ENCODE results near the gene SORCS2.

SORCS2 gene

DNA sequence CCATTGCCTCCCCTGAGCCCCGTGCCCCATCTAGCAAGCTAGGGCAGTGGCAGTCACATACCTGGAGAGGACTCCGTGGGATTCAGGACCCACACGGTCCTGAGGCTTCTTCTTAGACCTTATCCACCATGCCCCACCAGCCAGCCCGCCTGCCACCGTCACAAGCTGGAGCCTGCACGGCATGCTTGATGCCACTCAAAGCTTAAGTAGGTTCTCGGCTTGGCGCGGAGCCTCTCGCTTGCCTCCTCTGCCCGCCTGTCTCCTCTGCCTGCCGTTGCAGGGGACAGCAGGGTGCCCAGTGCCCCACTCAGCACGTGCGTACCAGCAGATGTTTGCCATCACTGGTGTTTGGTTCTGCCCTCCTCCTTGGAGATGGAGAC lies 228.3 kb downstream of the SORCS2 start:
- DNase-seq = no peak

DNA sequence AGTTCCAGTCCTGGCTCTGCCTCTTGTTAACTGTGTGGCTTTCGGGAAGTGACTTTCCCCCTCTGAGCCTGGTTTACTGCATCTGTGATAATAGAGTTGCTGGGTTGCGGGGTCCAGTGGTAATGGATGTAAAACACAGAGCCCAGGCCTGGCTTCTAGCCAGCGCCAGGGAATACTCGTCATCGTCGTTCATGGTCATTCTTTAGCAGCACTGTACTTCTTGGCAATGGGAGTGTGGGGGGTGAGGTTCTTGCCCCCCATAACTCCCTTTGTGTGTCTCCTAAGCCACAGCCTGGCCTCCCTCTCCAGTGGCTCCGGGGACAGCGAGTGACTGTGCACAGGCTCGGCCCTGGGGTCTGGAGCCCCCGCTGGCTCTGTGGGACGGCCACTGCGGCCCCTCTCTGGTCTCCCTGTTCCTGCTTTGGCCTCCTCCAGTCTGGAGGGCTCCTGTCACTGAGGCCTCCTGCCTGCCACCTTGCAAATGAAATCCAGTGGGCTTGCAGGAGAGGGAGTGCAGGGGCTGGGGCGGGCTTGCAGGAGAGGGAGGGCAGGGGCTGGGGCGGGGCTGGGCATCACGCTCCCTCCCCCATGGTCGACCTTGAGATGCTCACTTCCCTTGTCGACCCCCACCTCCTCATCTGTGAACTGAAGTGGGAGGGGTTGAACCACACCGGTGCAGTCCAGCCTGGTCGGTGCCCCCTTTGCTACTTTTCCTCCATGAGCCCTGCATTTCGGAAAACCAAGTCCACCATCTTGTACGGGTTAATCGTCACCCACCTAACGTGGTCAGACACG lies 229.2 kb downstream of the SORCS2 start:
- no peak for DNase-seq

DNA sequence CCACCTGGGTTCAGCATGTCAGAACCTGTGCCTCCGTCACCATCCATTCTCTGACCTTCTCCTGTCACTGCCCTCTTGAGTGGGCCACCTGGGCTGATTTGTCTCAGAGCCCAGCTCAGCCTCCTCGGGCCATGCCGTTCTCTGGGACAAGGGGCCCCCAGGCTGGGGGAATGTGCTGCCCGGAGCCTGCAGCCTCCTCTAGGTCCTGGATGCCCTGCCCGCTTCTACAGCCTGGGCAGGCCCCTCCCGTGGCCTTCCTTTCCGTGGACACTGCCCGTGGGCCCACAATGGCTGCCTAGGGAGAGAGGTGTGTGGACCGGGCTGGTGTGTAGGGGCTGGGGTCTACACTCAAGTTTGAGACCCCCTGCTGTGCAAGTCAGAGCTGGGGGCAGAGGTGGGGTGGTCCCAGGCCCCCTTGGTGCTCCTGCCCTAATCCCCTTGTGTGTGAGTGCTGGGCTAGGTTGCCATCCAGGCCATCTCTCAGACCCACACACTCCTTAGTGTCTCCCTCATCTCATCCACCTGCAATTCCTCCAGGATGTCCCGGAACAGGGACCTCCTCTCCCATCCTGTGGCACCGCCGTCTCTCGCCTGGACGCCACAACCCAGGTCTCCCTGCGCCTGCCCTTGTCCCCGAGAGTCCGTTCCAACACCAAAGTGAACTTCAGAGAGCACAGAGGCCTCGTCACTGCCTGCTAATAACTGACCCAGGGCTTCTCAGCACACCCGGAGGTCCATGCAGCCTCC lies 230.0 kb downstream of the SORCS2 start:
- no peak for DNase-seq

DNA sequence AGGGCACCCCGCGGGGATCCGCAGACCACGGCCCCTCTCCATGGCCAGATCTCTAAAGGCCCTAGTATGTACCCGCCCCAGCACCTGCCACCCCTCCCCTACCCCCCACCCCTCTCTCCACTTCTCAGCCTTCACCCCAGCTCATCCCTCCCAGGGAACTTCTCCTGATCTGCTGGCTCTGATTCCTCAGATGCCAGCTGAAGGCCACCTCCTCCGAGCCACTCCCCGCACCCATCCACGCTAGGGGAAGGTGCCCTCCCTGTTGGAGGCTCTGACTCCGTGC lies 230.5 kb downstream of the SORCS2 start:
- no peak for DNase-seq

DNA sequence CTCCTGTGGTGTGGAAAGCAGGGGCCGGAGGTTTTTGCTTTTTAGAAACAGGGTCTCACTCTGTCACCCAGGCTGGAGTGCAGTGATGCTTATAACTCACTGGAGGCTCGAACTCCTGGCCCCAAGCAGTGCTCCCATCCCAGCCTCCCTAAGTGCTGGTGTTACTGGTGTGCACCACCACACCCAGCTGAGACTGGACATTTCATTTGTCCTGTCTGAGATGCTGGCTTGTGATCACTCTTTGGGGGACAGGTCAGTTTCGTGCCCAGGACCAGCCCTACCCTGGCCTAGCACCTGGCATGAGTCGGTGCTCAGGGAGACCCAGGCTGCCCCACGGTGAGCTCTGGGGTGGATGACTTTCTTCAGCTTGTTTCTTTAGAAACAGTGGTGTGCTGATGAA lies 231.1 kb downstream of the SORCS2 start:
- no peak for DNase-seq

DNA sequence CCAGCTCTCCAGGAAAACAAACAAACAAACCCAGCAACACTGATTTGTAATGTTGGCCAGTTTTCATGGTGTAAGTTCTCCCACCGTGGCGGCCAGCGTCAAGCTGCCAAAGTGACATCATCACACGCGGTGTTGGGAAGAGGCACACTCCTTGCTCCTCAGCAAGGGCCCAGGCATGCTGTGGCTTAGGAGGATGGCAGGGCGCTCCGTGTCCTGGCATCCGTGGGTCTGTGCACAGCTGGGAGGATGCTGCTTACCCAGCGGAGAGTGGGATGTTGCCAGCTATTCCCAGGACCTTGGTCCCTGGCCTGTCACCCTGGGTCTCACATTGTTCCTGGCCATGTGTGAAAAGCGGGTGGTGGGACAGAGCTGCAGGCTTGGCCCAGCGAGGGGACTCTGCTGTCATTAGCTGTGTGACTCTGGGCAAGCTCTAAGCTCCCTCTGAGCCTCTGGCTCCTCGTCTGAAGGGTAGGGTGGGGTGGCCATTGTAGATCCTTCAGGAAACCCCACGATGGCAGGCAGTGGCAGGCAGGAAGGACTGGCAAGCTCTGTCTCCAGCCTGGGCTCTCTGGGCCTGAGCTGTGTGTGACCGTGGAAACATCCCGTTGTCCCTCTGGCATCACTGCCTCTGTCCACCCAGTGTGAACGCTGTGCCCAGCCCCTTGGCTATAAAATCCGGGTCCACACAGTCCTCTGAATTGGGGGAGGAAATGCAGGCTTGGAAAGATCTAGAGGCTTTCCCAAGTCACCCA lies 231.6 kb downstream of the SORCS2 start:
- no peak for DNase-seq

DNA sequence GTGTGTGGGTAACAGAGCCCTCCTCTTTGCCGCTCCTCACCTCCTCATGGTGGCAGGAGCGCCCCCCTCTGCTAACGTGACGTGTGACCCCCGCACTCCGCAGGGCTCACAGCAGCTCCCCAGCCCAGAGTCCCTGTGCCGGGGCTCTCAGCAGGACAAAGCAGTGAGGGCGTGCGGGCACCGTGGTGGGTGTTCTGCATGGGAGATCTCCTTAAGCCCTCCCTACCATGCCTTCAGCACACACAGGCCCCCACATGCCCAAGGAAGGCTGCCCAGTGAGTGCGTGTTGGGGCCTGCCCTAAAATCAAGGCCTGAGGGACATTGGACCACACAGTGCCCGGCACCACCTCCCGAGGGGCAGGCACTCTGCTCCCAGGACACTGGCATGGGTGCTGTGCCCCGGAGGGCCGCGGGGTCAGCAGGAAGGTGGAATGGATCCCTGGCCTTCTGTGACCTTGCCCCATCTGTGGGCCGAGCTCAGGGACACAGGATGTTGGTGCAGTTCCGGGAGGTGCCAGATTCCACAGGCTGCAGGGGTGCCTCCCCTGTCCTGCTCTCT lies 232.3 kb downstream of the SORCS2 start:
- no peak for DNase-seq

DNA sequence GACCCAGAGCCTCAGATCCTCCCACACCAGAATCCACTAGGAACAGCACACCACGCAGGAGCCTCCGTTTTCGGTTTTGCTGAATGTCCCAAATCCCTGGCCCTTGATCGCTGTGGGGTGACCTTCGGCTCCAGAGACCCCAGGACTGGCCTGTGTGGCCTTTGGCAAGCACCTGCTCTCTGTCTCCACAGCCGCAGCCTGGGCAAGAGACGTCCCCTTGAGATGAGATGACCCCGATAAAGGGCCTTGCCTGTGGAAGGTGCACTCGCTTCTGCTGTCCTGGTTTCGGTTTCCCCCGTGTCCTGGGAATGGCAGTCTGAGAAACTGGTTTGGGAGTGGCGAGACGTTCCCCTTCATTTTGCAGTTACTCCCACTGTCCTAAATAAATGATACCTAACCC lies 232.8 kb downstream of the SORCS2 start:
- no peak for DNase-seq

DNA sequence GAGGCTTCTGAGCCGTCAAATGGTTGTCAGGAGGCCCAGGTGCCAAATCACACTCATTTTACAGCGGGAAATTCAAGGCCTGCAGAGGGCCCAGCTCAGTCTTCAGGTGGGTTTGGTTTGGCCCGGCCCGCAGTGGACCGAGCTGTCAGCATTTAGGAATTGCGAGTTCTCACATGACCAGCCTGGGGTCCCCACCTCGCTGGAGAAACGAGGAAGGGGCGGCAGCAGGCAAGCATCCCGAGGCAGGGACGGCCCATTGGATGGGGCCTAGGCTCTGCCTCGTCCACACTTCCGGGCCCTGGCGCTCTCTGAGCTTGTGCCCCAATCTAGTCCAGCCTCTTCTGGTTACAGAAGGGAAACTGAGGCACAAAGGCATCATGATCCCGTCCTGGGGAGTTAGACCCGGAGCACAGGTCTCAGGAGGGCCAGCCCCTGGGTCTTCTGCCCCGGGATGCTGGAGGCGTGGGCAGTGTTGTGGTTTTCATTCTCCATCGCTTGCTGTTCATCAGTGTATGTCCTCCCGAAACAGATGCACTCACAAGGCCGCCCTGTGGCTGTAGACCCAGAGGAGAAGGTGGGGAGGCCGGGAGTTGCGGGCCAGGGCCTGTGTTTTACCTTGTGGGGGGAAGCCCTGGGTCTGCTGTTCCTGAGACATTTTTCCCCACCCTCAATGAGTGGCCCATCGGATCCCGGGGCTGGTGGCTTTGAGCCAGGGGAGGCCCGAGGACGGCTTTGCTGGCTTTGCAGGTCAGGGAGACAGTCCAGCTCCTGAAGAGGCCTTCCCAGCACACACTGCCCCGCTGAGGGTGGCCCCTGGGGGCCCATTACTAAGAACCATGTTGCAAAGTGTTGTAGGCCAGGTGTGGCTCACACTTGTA lies 233.5 kb downstream of the SORCS2 start:
- DNase-seq = no peak

DNA sequence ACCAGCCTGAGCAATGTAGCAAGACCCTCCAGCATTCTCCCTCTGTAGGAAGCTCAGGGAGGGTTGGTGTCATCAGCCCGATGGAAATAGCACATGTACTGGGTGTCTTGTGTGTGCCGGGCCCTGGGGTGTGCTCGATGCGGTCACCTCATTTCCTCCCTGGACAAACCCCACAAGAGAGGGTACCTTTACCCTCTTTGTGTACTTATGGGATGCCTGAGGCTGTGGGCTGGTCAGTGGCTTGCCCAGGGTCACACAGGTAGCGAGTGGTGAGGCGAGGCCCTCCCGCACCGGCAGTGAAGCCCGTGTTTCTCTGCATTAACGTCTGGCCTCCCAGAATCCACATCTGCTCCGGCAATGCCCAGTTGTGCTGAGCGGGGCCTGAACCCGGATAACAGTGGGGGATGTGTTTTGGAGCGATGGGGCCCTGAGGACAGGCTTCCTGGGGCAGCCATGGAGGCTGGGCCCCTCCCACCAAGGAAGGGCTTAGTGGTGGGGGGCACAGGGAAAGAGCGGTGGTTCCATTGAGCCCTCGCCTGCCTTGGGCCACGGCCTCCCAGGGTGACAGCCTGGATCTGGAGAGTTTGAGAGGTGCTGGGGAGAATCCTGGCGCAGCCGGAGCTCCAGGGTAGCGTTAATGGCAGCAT lies 234.3 kb downstream of the SORCS2 start:
- no peak for DNase-seq

DNA sequence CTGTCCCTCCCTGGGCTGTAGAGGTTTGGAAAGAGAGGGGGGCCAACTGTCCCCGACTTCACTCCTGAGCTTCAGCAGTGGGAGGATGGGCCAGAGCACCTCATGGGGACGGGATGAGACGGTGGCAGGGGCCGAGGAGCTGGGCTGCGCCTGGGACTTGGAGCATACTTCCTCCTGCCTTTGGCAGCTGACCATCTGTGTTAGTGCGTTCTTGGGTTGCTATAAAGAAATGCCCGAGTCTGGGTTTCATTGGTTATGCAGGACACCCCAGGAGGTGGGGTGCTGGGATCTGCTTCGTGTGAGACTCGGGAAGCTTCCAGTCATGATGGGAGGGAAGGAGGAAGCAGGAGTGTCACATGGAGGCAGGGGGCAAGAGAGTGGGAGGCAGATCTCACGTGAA lies 235.0 kb downstream of the SORCS2 start:
- no peak for DNase-seq

DNA sequence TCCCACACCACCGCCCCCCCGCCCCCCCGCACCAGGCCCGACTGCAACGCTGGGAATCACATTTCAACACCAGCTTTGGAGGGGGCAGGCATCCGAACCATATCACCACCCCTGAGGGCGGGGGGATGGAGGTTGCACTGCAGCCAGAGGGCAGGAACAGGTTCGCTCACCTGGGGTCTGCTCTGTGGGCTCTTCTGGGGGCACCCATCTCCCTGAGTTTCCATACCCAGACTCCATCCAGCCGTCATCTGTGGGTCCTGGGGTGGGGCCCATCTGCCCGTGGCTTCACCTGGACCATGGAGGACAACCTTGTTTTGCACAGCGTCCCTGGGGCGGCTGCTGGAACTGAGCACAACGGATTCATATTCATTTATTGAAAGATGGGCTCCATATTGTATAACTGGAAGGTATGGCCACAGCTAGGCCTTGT lies 235.5 kb downstream of the SORCS2 start:
- no peak for DNase-seq

DNA sequence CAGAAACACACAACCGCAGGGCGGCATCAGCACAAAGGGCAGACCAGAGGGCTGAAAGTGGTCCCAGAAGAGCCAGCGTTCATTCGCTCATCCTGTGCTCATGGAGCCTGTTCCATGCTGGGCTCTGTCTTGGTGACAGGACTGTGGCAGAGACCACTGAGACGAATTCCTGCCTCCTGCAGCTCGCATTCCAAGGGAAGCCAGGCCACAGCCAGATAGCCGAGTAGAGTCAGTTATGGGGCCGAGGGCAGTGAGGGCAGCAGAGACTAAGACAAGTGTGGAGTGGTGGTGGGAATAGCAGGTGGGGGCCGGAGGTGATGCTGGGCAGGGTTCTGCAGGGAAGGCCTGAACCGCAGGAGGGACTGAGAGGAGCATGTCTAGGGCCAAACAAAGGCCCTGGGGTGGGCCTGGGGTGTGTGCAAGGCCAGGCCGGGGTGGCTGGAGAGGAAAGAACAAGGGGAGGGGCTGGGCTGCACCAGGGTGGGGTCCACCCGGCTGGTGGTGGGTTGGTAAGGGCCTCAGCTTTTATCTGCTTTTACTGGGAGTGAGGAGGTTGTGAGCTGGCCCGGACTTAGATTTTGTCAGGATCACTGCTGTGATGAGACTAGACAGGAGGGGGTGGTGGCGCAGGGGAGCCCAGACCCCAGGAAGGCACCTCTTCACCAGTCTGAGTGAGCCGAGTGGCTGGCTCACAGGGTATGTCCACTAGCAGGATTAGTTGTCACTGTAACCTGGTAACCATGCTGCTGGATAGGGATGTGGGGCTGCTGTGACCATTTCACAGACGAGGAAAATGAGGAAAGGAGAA lies 236.1 kb downstream of the SORCS2 start:
- DNase-seq = no peak

DNA sequence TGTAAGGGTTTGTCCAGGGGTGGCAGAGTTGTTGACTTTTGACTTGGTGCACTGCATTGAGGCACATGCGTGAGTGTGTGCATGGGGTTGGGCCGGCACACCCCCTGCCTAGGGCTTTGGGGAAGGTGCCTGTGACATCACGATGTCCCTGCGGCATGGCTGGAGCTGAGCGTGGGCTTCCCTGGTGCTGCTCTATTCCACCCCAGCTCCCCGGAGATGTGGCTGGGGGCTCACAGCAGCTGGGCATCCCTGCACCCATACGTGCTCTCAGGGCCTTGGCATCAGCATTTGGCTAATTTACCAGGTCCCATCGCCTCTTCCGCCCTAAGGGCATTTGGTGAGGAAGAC lies 236.7 kb downstream of the SORCS2 start:
- no peak for DNase-seq

DNA sequence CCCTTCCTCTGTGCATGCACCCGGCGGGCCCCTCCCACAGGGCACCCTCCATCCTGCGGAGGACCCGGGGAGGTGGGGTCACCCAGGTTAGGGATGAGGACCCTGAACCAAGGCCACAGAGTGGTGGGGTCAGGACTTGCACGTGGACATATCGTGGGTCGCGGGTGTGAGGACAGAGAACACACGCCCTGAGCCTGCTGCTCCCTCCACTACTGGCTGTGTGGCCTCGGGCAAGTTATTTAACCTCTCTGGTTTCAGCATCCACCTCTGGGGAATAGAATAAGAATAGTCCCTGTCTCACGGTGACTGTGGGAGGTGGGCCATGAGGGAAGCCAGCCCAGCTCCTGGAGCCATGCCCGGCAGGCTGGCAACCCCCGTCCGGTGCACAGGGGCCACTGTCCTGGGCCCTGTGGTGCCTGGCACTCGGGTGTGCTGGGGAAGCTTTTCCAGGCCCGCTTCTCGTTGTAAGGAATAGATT lies 237.3 kb downstream of the SORCS2 start:
- no peak for DNase-seq

DNA sequence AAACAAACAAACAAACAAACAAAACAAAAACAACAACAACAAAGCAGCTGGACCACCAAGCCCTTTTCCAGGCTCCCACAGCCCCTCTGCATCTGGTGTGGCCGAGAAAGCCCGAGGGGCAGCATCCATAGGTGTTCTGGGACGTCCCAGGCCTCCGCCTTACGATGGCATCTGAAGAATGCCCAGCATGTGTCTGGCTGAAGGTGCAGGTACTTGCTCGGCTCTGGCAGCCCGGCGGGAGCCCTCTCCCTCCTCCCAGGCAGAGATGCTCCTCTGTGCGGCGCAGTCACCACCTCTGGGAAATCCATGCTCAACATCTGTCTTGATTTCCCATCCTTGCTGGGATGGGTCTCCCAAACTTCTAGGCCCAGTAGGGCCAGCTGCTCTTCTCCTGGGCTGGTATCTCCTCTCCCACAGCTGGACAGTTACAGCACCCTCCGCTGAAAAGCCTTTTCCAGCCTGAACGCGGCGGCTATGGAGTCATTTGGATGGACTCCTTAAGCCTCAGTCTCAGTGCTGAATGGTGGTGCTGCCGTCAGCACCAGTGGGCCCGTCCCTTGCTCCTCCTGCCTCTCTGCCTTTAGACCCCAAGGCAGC lies 238.1 kb downstream of the SORCS2 start:
- no peak for DNase-seq

DNA sequence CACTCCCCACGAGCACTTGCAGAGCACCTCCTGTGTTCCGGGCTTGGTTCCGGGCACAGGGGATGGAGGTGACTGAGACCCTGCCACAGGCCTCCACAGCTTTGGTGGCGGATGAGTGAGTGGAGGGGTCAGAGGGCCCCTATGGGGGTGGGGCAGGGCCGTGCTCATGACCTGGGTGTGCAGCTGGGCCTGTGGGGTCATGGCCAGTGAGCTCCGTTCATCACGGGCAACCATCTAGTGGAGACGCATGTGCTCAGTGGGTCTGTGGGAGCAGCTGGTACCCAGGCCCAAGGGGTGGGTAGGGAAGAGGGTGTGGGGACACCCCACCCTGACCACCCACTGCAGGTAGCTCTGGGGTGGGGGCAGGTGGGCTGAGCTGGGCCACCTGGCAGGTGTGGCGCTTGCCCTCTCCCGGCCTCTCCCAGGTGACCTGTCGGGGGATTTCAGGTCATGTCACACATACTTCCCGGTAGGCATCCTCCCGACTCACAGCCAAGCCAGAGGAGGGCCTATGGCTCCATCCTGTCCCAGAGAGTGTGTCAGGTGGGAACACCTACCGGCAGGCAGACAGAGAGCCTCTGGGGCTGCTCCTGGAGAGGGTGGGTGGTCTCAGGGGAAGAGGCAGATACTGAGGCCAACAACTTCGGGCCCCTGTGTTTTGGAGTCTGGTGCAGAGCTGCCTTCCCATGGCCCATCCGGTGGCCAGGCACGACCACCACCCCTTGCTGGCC lies 238.8 kb downstream of the SORCS2 start:
- no peak for DNase-seq

DNA sequence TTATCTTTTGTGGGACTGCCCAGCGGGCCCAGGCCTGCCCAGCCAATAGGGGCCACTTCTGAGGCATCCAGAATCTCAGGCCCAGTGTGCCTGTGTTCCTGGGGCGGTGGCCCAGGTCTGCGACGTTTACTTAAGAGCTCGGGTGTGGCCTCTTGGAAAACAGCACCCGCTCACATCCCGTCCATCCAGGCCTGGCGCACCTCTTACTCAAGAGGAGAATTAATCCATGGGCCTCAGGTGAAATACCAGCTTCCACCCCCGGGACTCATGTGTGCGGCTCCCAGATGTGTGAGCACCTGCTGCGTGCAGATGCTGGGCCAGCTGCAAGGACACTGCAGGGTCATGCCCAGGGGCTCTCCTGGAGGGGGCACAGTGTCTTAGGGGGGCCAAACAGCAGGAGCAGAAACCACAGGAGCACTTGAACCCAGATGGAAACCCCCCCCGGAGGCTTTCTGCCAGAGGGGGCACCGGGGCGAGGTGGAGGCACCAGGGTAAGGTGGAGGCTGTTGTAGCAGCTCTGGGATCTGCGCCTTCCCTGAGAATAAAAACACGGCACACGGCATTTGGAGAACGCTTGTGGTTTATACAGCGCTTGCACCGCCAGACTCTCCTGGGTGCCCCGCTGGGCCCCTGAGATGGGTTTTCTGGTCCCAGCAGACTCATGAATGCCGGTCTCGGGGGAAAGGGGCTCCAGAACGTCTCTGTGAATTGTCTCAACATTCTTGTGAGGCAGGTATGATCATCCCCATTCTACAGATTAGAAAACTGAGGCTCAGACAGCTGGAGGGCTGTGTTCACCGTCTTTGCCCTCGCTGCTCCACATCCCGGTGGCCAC lies 239.6 kb downstream of the SORCS2 start:
- DNase-seq = no peak
